GM23248 (cell line): ENCODE data around the gene FOXP3.

Source experiments
- EZH2 ChIP-seq: fragments of 200-600 bp; sonication (generic); IDR thresholded peaks from 2 replicates; pipeline ENCODE4 v1.6.1; 2018; ENCODE audit warnings: antibody characterized with exemption, mild to moderate bottlenecking; ENCODE audit not compliant: insufficient read depth, poor library complexity, severe bottlenecking
- EZH2phosphoT487 ChIP-seq: fragments of 200-600 bp; sonication (generic); IDR thresholded peaks from 2 replicates; pipeline ENCODE4 v1.6.1; 2018; ENCODE audit warnings: antibody characterized with exemption, moderate library complexity, mild to moderate bottlenecking, low read depth; ENCODE audit not compliant: insufficient read depth

- TF ChIP-seq EZH2 (no peak), EZH2phosphoT487 (no peak)
Measured at GRCh38 chrX:49208399-49208798, 56.1 kb downstream of the FOXP3 start.
